ENCODE data around the gene WDR1.

DNA sequence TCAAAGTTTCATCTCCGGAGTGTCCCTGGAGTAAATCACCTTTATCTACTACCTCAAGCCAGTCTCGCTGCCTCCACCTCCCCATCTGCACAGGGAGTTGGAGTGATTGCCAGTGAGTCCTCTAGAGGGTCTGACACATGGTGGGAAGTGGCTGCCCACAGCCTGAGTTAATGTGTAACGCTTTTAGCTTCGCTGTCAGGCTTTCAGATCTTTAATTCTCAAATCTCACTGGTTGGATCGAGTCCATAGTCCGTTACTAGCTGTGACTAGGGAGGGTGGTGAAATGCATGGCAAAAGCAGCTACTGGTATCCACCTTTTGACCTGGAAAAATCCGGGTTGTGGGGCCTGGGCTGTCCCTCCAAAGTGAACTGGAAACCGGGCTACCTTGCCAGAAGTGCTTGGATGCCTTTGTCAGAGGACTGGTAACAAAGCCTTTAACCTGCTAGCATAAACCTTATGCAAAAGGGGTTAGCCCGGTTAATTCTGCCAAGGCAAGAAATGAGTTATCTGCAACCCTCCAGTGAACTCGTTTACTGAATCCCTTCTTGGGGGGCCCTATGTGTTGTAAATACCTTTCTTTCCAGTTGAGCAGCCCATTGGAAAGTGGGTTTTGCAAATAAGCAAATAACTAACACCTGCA, 5.1 kb upstream of the WDR1 start:
- TF ChIP-seq, protein P1, sequence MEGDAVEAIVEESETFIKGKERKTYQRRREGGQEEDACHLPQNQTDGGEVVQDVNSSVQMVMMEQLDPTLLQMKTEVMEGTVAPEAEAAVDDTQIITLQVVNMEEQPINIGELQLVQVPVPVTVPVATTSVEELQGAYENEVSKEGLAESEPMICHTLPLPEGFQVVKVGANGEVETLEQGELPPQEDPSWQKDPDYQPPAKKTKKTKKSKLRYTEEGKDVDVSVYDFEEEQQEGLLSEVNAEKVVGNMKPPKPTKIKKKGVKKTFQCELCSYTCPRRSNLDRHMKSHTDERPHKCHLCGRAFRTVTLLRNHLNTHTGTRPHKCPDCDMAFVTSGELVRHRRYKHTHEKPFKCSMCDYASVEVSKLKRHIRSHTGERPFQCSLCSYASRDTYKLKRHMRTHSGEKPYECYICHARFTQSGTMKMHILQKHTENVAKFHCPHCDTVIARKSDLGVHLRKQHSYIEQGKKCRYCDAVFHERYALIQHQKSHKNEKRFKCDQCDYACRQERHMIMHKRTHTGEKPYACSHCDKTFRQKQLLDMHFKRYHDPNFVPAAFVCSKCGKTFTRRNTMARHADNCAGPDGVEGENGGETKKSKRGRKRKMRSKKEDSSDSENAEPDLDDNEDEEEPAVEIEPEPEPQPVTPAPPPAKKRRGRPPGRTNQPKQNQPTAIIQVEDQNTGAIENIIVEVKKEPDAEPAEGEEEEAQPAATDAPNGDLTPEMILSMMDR (IDR thresholded peaks at IDR 0.05) = no peak
- TF ChIP-seq POLR2A (IDR thresholded peaks at IDR 0.05) (no peak), POLR2AphosphoS5 (IDR thresholded peaks at IDR 0.05) (no peak)

Measured in gastroesophageal sphincter (tissue), 3 donors.